ENCODE results near the gene OPN1SW. TPM values are rescaled to one million over a fixed set of nuclear protein-coding genes. Genes with fewer than 3 reads are reported as not detected.

The OPN1SW gene
- total RNA-seq, 4 donors from 2014 or later: not detected

- no peak overlapping the region for H3K27ac ChIP-seq
- peak overlapping the region in 1 of 4 donors; percentile 83 for H3K4me3 ChIP-seq
- H3K4me1 ChIP-seq: peaks cover 0 to 22% (median 6%) of the 10 kb centered on the region in 4 donors
- H3K9me3 ChIP-seq: no peaks in the 10 kb centered on the region
- H3K36me3 ChIP-seq: no peaks in the 10 kb centered on the region
- no peak for TF ChIP-seq POLR2A (IDR thresholded peaks at IDR 0.05)
- no peak for TF ChIP-seq CTCF (IDR thresholded peaks at IDR 0.05)
- no peaks in the 10 kb centered on the region for H3K27me3 ChIP-seq
- no peak for DNase-seq
These were observed 17.0 kb upstream of the OPN1SW start for GRCh38 chr7:128792471-128793180.

GRCh38 chr7:128791972-128792327 lies 16.4 kb upstream of the OPN1SW start:
- Histone ChIP-seq H3K4me3 (peak overlapping the region; percentile 80 to 90 (median 83)), H3K36me3 (no peaks in the 10 kb centered on the region), H3K27me3 (no peaks in the 10 kb centered on the region), H3K9me3 (no peaks in the 10 kb centered on the region), H3K4me1 (peaks cover 0 to 22% (median 6%) of the 10 kb centered on the region in 4 donors), H3K27ac (peak overlapping the region in 1 of 4 donors; percentile 57)
- DNase-seq: no peak
- TF ChIP-seq POLR2A (IDR thresholded peaks at IDR 0.05) (no peak), CTCF (IDR thresholded peaks at IDR 0.05) (no peak)

GRCh38 chr7:128791121-128791971 lies 15.8 kb upstream of the OPN1SW start, which contains the start of gene CCDC136:
Gene CCDC136, plus strand, starts transcription at chr7:128791968. Its CDS starts 444 bp downstream, at chr7:128792412.
- no peaks in the 10 kb centered on the region for H3K36me3 ChIP-seq
- H3K9me3 ChIP-seq: no peaks in the 10 kb centered on the region
- H3K4me3 ChIP-seq: peak within 1 kb of the TSS; percentile 80 to 90 (median 83)
- peak; percentile 78 to 90 (median 84) for DNase-seq
- peak within 1 kb of the TSS; percentile 13 to 75 (median 62) for H3K27ac ChIP-seq
- no peaks in the 10 kb centered on the region for H3K27me3 ChIP-seq
- H3K4me1 ChIP-seq: peaks cover 0 to 22% (median 6%) of the 10 kb centered on the region in 4 donors
- TF ChIP-seq CTCF (IDR thresholded peaks at IDR 0.05) (no peak), POLR2A (IDR thresholded peaks at IDR 0.05) (no peak)

GRCh38 chr7:128790315-128791041 lies 14.9 kb upstream of the OPN1SW start:
- DNase-seq: no peak
- peak overlapping the region; percentile 13 to 75 (median 62) for H3K27ac ChIP-seq
- no peaks in the 10 kb centered on the region for H3K27me3 ChIP-seq
- no peaks in the 10 kb centered on the region for H3K36me3 ChIP-seq
- no peak for TF ChIP-seq CTCF (IDR thresholded peaks at IDR 0.05)
- no peak for TF ChIP-seq POLR2A (IDR thresholded peaks at IDR 0.05)
- H3K4me1 ChIP-seq: peaks cover 0 to 22% (median 6%) of the 10 kb centered on the region in 4 donors
- H3K9me3 ChIP-seq: no peaks in the 10 kb centered on the region
- H3K4me3 ChIP-seq: peak overlapping the region; percentile 80 to 90 (median 83)

Data from Peyer's patch (tissue), 4 donors.